Lower lobe of right lung (tissue), 2 donors: ENCODE data around the gene CFAP70. TPM values are rescaled to one million over a fixed set of nuclear protein-coding genes. Genes with fewer than 3 reads are reported as not detected.

Source experiments
- ATAC-seq, 2 donors: fragments of 200-7000 bp; cut with Tn5 transposase; one replicate each; pipeline ENCODE4 v1.9.1; 2020 to 2022; ENCODE audit warnings: mild to moderate bottlenecking in 2 of 2, moderate library complexity in 2 of 2
- DNase-seq: peaks from one replicate; pipeline ENCODE4 v3.0.0-alpha.2; 2020
- H3K27ac ChIP-seq: fragments of 200-600 bp; one replicate; pipeline ENCODE4 v1.8.0; 2022
- H3K27me3 ChIP-seq: fragments of 200-600 bp; one replicate; pipeline ENCODE4 v1.8.0; 2022; ENCODE audit warnings: low read depth
- H3K36me3 ChIP-seq: fragments of 200-600 bp; one replicate; pipeline ENCODE4 v1.8.0; 2022; ENCODE audit warnings: mild to moderate bottlenecking
- H3K4me1 ChIP-seq: fragments of 200-600 bp; one replicate; pipeline ENCODE4 v1.8.0; 2022
- H3K4me3 ChIP-seq: fragments of 200-600 bp; one replicate; pipeline ENCODE4 v1.8.0; 2022; ENCODE audit warnings: mild to moderate bottlenecking
- H3K9me3 ChIP-seq: fragments of 200-600 bp; one replicate; pipeline ENCODE4 v1.8.0; 2022
- CTCF ChIP-seq: fragments of 200-600 bp; IDR thresholded peaks from one replicate; pipeline ENCODE4 v1.8.0; 2022; ENCODE audit warnings: antibody characterized with exemption, mild to moderate bottlenecking
- intact Hi-C: fragments of 100-400 bp; cut with DNase I; formaldehyde crosslinking; loops from one replicate; pipeline ENCODE4 v1.11.0; 2022
- total RNA-seq: library from RNA; stranded (reverse); fragmentation: NEBNext Ultra II Directional; extraction: Animal tissue kit (Norgen Biotek cat#: 25700); gene quantifications from one replicate; pipeline ENCODE4 v1.2.1, GENCODE V29; 2021
- donor health status: DM: no; HTN: yes; CAD: no; lungs with severe emphysema.

CFAP70 gene
- total RNA-seq, 1 donor from 2014 or later = 11.3 TPM

GRCh38 chr10:73225518-73225917, 133.1 kb downstream of the CFAP70 start:
- Histone ChIP-seq H3K4me3 (no peak overlapping the region), H3K27me3 (no peaks in the 10 kb centered on the region), H3K36me3 (peaks cover 6% of the 10 kb centered on the region), H3K27ac (no peak overlapping the region), H3K9me3 (no peaks in the 10 kb centered on the region), H3K4me1 (no peaks in the 10 kb centered on the region)
- DNase-seq (no peak), ATAC-seq (no peak)
- TF ChIP-seq CTCF = no peak
- intact Hi-C loops = no loop called here

GRCh38 chr10:73220989-73221388, 137.7 kb downstream of the CFAP70 start:
- Histone ChIP-seq H3K9me3 (no peaks in the 10 kb centered on the region), H3K27me3 (no peaks in the 10 kb centered on the region), H3K36me3 (peaks cover 24% of the 10 kb centered on the region), H3K27ac (no peak overlapping the region), H3K4me3 (no peak overlapping the region), H3K4me1 (no peaks in the 10 kb centered on the region)
- intact Hi-C loops = no loop called here
- no peak for ATAC-seq
- DNase-seq = no peak
- TF ChIP-seq CTCF = no peak

GRCh38 chr10:73219384-73219783, 139.3 kb downstream of the CFAP70 start:
- no peak for ATAC-seq
- Histone ChIP-seq H3K9me3 (no peaks in the 10 kb centered on the region), H3K4me3 (no peak overlapping the region), H3K4me1 (no peaks in the 10 kb centered on the region), H3K27ac (no peak overlapping the region), H3K27me3 (no peaks in the 10 kb centered on the region), H3K36me3 (peaks cover 24% of the 10 kb centered on the region)
- DNase-seq = no peak
- intact Hi-C loops = no loop called here
- TF ChIP-seq CTCF = no peak

- Histone ChIP-seq H3K4me1 (no peaks in the 10 kb centered on the region), H3K9me3 (no peaks in the 10 kb centered on the region), H3K36me3 (peaks cover 24% of the 10 kb centered on the region), H3K27me3 (no peaks in the 10 kb centered on the region), H3K4me3 (no peak overlapping the region), H3K27ac (no peak overlapping the region)
- no peak for DNase-seq
- no peak for ATAC-seq
- TF ChIP-seq CTCF = peak; percentile 21
- intact Hi-C loops = no loop called here
These were observed 140.1 kb downstream of the CFAP70 start for GRCh38 chr10:73218431-73219191.

GRCh38 chr10:73217628-73218027, 141.0 kb downstream of the CFAP70 start:
- Histone ChIP-seq H3K27me3 (no peaks in the 10 kb centered on the region), H3K9me3 (no peaks in the 10 kb centered on the region), H3K27ac (no peak overlapping the region), H3K4me1 (no peaks in the 10 kb centered on the region), H3K4me3 (no peak overlapping the region), H3K36me3 (peaks cover 24% of the 10 kb centered on the region)
- DNase-seq (no peak), ATAC-seq (no peak)
- TF ChIP-seq CTCF = no peak
- intact Hi-C loops = no loop called here
